ENCODE results near the gene C2orf80.
"Not testable (repeated sequence)": the region's sequence is repeated elsewhere in the genome, so short reads cannot be mapped to it uniquely, and the experiment has no call there.

Gene C2orf80

GRCh38 chr2:208179028-208179609 lies 10.7 kb downstream of the C2orf80 start:
- no peak for DNase-seq (ENCODE audit: low read depth in 2 of 2, low spot score in 1 of 2)

- DNase-seq (ENCODE audit: low read depth in 2 of 2, low spot score in 1 of 2) = no peak
Measured at GRCh38 chr2:208175840-208176153, 14.0 kb downstream of the C2orf80 start.

- DNase-seq (ENCODE audit: low read depth in 2 of 2, low spot score in 1 of 2) = peak; percentile 15 to 23
Measured at GRCh38 chr2:208175069-208175839, 14.6 kb downstream of the C2orf80 start.

GRCh38 chr2:208174144-208174543 lies 15.7 kb downstream of the C2orf80 start:
- no peak for DNase-seq (ENCODE audit: low read depth in 2 of 2, low spot score in 1 of 2)

GRCh38 chr2:208172125-208172524 lies 17.7 kb downstream of the C2orf80 start:
- no peak for DNase-seq (ENCODE audit: low read depth in 2 of 2, low spot score in 1 of 2)

GRCh38 chr2:208164951-208165755 lies 24.7 kb downstream of the C2orf80 start:
- no peak for DNase-seq (ENCODE audit: low read depth in 2 of 2, low spot score in 1 of 2)

GRCh38 chr2:208163489-208163888 lies 26.3 kb downstream of the C2orf80 start, which contains the start of gene CRYGA:
CRYGA (minus strand) TSS chr2:208163589; CDS start chr2:208163556, 33 bp downstream.
- DNase-seq (ENCODE audit: low read depth in 2 of 2, low spot score in 1 of 2) = no peak

GRCh38 chr2:208156439-208156838 lies 33.4 kb downstream of the C2orf80 start:
- DNase-seq (ENCODE audit: low read depth in 2 of 2, low spot score in 1 of 2) = no peak

- DNase-seq (ENCODE audit: low read depth in 2 of 2, low spot score in 1 of 2) = no peak
Measured at GRCh38 chr2:208153156-208153555, 36.7 kb downstream of the C2orf80 start.

GRCh38 chr2:208150956-208151355 lies 38.9 kb downstream of the C2orf80 start:
- DNase-seq (ENCODE audit: low read depth in 2 of 2, low spot score in 1 of 2) = no peak

- no peak for DNase-seq (ENCODE audit: low read depth in 2 of 2, low spot score in 1 of 2)
Measured at GRCh38 chr2:208150094-208150493, 39.7 kb downstream of the C2orf80 start.

- DNase-seq (ENCODE audit: low read depth in 2 of 2, low spot score in 1 of 2) = no peak
Measured at GRCh38 chr2:208148803-208149202, 41.0 kb downstream of the C2orf80 start.

- no peak for DNase-seq (ENCODE audit: low read depth in 2 of 2, low spot score in 1 of 2)
Measured at GRCh38 chr2:208147759-208148158, 42.1 kb downstream of the C2orf80 start.

- no peak for DNase-seq (ENCODE audit: low read depth in 2 of 2, low spot score in 1 of 2)
Measured at GRCh38 chr2:208147008-208147407, 42.8 kb downstream of the C2orf80 start.

- DNase-seq (ENCODE audit: low read depth in 2 of 2, low spot score in 1 of 2) = no peak
Measured at GRCh38 chr2:208146006-208146405, 43.8 kb downstream of the C2orf80 start, which contains the start of gene CRYGB. CRYGB (minus strand) TSS chr2:208146158; CDS start chr2:208146120, 38 bp downstream.

GRCh38 chr2:208142925-208143799 lies 46.7 kb downstream of the C2orf80 start:
- no peak for DNase-seq (ENCODE audit: low read depth in 2 of 2, low spot score in 1 of 2)

- no peak for DNase-seq (ENCODE audit: low read depth in 2 of 2, low spot score in 1 of 2)
Measured at GRCh38 chr2:208142240-208142924, 47.4 kb downstream of the C2orf80 start.

GRCh38 chr2:208139447-208139846 lies 50.4 kb downstream of the C2orf80 start:
- DNase-seq (ENCODE audit: low read depth in 2 of 2, low spot score in 1 of 2) = no peak

- DNase-seq (ENCODE audit: low read depth in 2 of 2, low spot score in 1 of 2) = not testable (repeated sequence)
Measured at GRCh38 chr2:208138334-208138733, 51.5 kb downstream of the C2orf80 start.

- DNase-seq (ENCODE audit: low read depth in 2 of 2, low spot score in 1 of 2) = no peak
Measured at GRCh38 chr2:208136716-208137094, 53.1 kb downstream of the C2orf80 start.
